ENCODE measurements around the gene SCN8A.

DNA sequence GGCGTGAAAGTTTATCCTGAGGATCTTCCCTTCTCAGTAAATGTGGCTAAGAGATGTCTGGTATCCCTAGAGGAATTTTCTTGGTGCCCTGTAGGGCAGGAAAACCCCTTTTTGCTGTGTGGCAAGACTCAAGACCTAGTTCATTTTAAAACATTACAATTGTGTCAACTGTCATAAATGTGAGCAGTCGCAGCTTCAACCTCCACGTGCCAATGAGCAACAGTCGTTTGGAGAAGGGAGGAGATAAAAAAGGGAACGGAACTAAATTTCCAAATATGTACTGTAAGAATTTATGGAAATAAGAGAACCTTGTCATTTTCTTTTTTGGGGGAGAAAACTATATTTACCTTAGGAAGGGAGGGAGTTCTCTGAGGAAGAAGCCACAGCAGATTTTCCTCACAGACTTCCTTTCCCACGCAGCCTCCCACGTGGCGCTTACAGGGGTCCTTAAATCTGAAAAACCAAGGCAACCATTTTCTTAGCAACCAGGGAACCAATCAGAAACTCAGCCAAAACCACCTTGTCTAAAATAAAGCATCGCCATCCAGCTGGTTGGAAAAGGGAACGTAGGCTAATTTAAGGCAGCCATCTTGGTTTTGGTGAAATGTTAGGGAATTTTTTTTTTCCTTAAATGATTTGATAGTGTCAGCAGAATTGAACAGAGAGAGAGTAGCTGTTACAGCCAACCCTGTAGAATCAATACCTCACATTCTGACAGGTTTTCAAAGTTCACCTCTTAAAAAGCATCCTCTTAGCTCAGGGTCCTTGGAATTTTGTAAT lies 158.4 kb downstream of the SCN8A start:
- TF ChIP-seq GATA2 (IDR thresholded peaks at IDR 0.05; ENCODE audit: low read depth, low read length) = no peak
- no peak for TF ChIP-seq GATA3 (IDR thresholded peaks at IDR 0.05; ENCODE audit: low read depth, low read length)
